ENCODE results near the gene KIF26B.

Gene KIF26B

DNA sequence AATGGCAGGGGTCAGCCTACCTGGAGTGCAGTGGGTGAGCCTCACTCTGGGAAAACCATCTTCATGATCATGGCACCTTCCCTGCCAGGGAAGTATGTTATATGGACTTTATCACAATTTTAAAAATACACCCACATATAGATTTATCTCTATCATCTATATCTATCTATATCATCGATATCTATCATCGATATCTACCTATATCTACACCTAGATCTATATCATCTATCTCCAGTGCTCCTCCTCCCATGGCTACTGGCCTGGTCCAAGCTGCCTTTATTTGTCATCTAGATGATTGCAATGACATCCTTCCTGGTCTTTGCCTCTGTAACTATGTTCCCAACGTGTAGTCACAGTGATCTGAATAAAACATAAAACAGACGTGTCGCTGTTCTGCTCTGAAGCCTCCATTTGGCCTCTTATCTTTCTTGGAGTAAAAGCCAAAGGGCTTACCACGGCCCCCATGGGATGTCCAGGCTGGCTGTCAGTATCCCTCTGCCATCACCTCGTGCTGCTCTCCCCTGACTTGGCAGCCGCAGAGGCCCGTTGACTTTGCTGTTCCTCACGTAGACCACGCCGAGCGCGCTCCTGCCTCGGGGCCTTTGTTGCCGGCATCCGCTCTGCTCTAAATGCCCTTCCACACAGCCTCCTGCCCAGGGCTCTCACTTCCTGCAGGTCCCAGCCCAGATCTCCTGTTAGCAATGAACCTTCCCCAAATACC lies 20.6 kb upstream of the KIF26B start:
- no peak for DNase-seq

DNA sequence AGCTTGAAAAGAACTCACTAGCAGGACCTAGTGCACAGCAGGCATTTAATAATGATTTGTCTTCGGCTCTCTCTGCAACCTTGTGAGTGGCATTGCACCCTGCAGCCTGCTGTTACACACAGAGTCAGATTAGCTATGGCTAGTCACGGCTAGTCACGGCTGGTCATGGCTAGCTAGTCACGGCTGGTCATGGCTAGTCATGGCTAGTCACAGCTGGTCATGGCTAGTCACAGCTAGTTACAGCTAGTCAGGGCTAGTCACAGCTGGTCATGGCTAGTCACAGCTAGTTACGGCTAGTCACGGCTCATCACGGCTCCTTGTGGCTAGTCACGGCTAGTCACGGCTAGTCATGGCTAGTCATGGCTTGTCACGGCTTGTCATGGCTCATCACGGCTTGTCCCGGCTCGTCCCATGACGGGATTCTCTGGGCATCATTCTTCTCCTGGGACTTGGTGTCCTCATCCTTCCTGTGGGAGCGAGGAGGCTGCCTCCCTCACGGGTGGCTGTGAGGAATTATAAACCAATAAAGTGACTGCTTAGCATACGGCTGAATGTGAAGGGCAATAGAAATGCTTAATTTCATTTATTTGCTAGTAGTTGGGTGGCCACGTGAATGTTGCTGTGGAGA lies 12.5 kb upstream of the KIF26B start:
- DNase-seq = no peak

DNA sequence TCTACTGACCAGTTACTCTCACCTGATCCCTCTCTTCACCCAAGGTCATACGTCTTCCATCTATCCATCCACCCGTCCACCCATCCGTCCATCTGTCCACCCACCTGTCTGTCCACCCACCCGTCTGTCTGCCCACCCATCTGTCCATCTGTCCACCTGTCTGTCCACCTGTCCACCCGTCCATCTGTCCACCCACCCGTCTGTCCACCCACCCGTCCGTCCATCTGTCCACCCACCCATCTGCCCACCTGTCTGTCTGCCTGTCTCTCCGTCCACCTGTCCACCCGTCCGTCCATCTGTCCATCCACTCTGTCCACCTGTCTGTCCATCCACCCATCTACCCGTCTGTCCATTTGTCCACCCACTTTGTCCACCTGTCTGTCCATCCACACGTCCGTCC lies 11.8 kb upstream of the KIF26B start:
- no peak for DNase-seq

DNA sequence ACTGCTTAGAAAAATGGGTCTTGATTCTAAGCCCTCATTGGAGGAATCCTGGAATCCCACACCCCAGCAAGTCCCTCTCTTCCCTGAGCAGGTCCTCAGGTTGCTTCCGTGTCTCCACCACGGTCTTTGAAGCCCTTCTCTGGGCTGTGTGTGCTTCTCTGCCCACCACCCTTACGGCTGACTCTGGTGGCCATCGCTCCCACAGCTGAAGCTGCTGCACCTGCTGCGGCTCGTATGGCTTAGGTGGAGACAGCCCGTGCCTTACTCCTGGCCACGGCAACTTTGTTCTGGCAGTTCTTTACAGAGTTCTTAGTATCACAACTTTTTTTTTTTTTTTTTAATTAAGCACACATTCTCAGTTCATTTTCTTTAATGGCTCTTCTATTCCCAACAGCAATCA lies 10.9 kb upstream of the KIF26B start:
- DNase-seq = no peak

DNA sequence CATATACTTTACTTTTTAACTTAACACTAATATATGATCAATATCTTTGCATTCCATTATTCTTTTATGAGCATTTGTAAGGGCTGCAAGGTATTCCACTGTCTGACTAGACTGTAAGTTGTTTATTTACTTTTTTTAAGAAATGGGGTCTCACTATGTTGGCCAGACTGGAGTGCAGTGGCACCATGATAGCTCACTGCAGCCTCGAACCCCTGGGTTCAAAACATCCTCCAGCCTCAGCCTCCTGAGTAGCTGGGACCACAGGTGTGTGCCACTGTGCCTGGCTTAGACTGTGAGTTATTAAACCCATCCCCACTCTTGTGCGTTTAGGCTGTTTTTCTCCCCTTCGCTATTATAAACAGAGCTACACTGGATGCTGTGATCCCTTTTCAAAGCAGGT lies 6.7 kb upstream of the KIF26B start:
- no peak for DNase-seq

DNA sequence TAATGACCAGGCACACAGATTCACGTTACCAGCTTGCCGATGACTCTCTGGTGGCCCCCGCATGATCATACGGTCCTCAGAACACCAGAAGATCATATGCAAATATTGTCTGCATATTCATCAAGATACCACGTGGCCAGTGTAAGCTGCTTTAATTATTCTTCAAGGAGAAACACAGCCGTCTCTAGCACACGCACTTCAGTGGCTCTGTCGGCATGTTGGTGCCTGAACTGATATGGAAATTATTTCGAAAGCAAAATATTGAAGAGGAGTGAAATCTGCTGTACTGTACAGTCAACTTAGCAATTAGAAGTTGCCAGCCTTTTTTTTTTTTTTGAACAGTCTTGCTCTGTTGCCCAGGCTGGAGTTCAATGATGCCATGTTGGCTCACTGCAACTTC lies 5.9 kb upstream of the KIF26B start:
- DNase-seq = no peak

DNA sequence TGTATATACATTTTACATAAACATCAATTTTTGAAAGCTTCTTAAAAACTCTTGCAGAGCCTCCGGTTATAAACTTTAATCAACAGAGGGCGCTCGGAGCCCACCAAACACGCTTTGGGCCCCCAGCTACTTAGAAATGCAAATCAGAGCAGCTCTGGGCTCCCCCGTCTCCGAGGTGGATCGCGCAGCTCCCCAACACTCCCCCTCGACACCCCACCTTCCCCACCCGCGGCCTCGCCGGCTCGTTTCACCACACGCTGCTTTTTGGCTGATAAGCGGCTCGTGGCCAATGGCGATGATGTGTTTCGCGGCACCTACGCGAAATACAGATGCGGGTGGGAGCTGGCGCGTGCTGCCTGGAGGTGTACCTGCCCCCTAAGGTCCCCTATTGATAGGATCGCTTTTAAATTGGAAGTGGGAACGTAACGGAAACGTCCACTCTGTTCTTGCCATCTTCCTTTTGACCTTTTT lies 1.7 kb upstream of the KIF26B start:
- DNase-seq = no peak

DNA sequence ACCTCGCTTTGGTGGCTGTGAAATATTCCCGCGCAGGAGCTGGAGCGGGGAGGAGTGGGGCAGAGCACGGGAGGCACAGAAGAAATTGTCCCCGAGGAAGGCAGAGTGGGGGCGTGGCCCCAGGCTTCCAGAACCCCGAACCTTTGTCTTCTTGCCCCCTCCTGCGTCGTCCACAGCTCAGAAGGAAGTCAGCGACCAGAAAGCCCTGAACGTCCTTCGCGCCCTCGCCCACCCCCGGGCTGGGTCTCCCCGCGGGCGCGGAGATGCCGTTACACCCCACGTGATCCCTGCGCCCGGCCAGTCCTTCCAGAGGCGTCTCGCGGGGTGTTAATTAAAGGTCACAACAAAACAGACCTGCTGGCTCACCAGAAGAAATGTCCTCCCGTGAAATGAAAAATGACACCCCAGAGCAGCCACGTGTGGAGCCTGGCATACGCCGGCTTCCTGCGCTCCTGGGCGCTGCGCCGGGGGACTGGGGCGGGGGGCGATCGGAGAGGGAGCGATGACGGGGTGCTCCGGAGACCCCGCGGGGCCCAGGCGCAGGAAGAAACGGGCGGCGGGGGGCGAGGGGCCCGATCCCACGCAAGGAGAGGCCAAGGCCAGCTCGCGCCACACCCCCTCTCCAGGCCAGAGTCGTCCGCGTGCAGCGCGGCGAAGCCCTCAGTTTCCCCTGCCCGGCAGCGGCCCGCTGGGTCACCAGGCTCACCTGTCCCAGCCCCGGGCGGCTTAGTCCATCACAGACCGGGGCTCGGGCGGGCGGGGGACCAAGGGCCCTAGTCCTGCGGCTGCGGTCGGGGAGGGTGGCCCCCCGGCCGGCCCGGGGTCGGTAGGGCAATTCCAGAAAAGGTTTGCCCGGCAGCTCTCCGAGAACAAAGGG lies 995 bp upstream of the KIF26B start:
- DNase-seq = no peak

DNA sequence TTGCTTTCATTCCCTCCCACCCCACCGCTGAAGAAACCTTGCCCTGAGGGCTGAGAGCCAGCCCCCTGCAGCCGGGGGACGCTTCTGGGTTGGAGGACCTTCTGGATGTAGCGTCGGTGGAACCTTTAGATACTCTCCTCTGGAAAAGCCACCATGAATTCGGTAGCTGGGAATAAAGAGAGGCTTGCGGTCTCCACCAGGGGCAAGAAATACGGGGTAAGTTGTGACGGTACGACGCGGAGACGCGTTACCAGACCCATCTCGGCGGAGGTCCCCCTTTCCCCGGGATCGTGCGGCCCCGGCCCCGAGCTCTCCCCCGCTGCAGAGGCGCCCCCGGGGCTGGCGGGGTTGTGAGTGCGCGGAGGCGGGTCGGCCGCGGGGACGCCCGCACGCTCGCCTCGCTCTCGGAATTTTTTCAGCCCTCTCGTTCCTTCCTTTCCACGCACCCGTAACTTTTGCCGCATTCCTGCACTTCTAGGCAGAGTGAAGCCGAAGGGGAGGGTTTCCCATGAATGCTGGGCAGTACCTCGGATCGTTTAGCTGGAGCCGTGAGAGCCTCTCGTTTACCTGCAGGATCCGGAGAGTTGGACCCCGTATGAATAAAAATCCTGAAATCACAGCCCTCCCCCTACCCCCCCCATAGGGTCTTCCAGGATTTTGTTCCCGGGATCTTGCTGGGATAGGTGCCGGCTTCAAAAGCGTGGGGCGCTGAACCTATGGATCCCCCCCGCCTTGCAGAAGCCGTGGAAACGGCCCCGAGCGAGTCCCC lies 671 bp downstream of the KIF26B start:
- DNase-seq = no peak

DNA sequence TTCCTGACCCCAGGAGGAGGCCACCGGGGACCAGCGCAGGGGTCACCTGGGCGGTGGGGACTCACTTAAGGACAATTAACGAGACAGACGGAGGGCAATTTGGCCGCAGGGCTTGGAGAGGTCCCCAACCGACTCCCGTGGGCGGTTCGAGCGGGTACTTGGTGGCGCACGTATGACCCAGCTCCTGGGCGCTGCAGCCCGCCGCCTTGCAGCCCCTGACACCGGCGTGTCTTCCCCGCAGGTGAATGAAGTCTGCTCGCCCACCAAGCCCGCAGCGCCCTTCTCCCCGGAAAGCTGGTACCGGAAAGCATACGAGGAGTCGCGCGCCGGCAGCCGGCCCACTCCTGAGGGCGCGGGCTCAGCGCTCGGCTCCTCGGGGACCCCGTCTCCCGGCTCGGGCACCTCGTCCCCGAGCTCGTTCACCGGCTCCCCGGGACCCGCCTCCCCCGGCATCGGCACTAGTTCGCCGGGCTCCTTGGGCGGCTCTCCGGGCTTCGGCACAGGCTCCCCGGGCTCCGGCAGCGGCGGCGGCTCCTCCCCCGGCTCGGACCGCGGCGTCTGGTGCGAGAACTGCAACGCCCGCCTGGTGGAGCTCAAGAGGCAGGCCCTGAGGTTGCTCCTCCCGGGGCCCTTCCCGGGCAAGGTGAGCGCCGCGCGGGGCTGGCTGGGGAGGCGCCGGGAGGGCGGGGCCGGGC lies 1.4 kb downstream of the KIF26B start:
- DNase-seq = no peak

DNA sequence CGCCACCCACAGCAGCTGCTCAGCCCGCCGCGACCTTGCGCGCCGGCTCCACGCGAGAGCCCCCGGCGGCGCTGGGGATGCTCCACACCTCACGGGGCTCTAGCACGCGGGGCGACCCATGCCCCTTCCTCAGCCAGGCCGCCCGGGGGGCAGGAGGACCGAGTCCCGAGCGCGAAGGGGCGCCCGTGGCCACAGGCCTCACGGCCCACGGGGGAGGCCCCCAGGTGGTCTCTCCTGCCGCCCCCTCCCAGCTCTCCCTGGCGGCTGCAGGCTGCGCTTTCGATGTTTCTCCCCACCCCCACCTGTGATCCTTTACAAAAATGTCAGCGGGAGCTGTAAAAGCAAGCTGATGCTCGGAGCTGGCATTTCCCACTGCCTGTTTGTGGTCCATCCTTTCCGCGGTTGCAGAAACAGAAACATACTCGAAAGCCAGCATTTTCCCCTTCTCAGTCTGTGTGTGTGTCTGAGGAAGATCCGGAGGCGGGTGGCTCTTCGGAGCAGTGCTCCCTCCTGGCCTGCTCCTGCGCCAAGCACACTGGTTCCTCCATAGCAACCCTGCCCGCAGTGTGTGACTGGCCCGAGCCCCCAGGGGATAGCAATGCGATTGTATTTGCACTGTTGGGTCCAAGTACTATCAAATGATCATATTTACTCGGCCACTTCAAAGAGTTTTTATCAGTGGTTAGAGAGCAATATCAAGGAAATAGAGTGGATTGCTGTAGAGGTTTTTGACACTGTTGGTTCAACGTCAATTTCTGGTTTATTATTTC lies 2.1 kb downstream of the KIF26B start:
- no peak for DNase-seq

DNA sequence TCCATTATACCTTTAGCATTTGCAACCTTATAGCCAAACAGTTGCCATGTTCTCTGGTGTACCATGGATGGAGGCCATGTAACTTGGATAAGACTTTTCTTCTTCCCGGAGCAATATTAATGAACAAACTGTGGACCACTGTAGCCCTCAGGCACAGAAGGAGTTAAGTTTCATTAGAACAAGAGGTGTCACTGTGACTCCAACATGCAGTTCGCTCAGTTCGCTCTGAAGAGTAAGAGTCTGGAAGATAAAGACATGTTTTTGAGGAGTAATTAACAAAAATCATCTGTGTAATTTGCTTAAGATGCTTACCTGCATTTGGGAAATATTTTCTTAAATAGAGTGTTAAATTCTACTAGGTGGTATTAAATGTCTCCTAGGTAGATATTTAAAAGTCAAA lies 4.1 kb downstream of the KIF26B start:
- DNase-seq = no peak

DNA sequence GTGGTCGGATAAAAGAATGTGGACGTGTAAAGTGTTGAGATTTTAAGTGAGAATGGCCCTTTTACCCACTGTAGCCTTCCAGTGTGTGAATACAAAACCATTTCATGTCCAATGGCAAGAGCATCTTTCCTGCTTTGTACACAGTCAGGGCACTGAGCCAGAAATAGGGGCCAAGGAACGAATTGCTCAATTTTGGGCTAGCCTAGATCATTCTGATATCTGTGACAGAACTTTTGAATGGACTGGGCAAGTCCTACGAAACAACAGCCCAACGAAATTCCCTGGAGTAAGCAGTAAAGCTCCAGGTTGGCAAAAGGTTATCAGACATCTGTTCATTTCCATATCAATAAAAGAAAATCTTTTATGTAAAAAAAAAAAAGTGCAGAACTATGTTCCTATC lies 5.5 kb downstream of the KIF26B start:
- no peak for DNase-seq

DNA sequence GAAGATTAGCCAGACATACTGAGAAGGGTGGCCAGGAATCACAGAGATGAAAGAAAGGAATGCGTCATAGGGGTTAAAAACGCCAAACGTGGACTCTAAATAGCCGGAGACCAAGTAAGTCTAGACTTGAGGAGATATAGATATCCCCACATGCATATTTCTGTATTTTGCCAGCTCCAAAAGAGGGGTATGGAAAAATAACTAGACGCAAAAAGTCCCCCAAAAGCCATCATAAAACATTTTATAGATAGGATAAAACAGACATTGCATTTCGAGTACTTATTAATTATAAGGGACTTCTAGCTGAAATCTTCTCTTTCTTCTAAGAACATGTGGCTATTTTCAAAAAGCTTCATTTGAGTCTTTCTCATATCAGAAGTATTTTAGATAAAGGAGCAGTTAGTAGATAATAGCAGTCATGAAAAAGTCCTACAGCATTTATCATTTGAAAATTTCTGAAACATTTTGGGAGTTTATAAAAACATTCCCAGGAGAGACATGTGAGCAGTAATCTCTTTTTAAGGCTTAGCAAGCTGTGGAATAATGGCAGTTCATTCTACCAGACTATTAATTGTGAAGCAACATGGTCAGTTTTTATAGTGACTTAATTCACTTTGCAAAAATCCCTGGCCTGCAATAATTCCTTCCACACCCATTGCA lies 6.1 kb downstream of the KIF26B start:
- DNase-seq = no peak

DNA sequence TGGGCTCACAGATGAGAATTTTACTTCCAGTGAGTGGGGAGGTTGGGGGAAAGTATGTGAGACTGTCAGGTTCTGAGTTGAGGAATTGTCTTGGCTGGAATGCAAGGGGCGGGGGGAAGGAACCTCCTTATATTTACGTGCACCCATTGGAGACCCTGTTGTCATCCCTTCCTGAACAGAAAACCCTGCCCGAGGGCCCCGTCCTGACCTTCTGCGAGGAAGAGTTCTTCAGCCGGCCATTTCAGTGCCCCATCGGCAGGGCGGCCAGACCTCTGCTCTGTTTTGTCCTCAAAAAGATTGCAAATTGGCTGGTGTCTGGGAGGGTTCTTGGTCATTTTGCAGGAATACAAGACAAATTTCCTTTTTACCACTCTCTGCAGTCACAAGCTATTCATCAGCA lies 7.1 kb downstream of the KIF26B start:
- DNase-seq = no peak

DNA sequence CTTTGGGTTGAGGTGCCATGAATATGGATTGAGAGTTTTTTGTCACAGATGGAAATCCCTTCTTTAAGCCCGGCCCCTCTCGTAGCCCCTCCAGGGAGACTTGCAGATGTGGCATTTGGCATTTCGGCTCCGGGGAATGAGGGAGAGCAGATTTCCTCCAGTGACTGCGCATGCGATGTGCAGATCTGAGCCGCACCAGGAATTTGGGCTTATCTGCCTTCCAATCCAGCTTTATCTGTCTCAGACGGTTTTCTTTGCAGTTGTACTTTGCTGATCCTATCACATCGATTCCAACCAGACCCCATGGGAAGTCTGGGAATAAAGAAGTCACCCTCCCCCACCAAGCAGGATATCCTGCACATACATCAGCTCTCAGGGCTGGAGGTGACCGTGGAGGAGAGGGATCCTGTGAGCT lies 11.7 kb downstream of the KIF26B start:
- no peak for DNase-seq

DNA sequence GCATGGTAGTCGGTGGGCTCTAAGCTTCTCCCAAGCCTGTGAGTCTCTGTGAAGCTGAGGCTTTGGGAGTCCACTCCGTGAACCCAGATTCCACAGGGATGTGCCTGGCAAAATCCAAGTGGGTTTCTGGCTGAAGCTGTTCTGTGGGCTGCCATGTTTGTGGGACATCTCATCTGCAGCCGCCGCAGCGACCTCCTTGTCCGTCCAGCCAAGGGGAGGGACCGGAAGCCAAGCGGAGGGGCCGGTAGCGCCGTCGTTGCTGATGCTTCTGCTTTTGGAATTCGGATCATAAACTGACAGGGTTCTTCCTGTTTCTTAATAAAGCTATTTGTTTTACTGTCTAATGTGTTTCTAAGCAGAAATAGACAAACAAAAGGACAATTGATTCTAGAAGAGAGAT lies 13.3 kb downstream of the KIF26B start:
- no peak for DNase-seq

DNA sequence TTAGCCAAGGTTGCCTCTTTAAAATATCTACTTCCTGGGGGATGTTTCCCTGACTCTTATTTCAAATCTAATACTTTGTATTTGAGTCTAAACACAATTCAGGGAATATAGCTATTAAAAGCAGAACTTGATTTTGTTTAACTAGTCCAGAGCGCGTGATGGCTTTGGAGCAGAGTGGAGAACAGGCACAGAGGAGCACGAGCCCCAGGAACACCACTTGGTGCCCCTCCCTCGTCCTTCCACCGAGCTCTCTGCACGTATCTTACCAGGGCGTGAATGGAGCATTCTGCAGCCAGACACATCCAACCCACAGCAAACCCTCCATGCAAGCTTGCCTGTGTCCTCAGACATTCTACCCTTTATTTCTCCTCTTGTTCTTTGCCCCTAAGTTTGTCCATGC lies 14.1 kb downstream of the KIF26B start:
- DNase-seq = no peak

DNA sequence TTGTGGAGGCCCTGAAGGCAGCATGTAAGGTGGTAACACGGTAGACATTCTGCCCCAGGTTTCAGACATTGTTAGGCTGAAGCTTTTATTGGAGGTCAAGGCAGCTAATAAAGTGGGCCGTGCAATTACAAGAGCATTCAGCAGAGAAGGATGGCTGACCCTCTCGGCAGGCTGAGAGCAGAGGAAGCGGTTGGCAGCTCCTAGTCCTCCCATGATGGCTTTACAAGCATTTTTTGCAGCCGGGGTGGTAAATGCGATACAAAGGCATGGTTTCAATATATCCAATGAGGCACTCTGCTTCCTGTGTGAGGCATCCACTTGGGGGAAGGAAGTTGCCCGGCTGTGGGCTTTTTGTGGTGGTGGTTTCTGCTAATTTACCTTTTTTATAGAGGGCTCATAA lies 14.6 kb downstream of the KIF26B start:
- no peak for DNase-seq

DNA sequence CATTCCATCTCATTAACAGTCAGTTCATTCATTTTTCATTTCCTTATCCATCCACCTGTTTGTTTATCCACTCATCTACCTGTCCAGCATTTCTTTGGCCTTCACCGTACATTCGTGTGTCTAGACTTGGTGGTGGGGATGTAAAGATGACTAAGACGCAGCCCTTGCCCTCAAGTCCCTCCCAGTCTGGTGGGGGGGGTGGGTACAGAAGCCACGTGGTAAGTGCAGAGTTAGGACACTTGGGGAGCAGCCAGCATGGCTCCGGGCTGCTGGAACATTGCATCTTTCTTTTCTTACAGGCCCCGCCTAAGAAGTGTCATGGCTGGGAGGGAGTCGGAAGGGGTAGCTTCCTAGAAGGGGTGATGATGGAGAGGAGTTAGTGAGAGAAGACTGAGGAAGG lies 17.2 kb downstream of the KIF26B start:
- DNase-seq = no peak

DNA sequence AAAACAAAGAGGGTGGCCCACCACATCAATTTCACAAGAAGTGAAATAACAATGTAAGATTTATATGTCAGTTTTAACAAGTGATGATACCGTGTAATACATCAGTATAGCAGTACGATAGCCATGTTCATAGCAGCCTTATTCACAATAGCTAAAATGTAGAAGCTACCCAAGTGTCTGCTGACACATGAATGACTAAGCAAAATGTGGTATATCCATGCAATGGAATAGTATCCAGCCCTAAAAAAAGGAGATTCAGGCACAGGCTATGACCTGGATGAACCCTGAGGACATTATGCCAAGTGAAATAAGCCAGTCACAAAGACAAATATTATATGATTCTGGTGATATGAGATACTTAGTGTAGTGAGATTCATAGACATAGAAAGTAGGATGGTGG lies 18.0 kb downstream of the KIF26B start:
- DNase-seq = no peak

All from SIG-M5 (cell line).